ENCODE results near the gene FHOD3. TPM values are rescaled to one million over a fixed set of nuclear protein-coding genes. Genes with fewer than 3 reads are reported as not detected.

FHOD3 gene
- total and polyA plus RNA-seq, 2 experiments from 2014 or later = 2.7 to 8.7 TPM

DNA sequence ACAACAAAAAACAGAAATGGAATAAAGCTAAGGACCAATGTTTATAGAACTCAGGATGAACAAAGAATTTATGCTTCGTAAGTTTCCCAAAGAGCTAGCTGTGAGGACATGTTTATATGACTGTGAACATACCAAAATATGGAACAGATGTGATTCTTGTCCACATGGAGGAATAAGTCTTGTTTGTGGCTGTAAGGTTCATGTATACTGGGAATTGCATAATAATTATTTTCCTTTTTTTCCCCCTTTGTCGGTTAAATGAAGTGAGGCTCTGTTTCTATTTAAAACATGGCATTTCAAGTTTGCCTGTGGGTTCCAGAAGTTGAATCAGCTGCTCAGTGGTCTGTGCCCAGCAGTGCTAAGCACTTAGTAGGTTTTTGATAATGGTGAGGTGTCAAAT is 108.1 kb downstream of the FHOD3 start:
- Histone ChIP-seq H3F3A (replicated peaks; ENCODE audit: low read depth) (no peaks in the 10 kb centered on the region), H3K4me1 (ENCODE audit: insufficient read depth) (peaks cover 4% of the 10 kb centered on the region; the same call in 1 of the 2 replicates), H4K20me1 (replicated peaks; ENCODE audit: insufficient read depth) (no peaks in the 10 kb centered on the region), H2AFZ (no peak overlapping the region), H3K27me3 (ENCODE audit: insufficient read depth) (no peaks in the 10 kb centered on the region), H3K79me2 (replicated peaks; ENCODE audit: insufficient read depth) (no peaks in the 10 kb centered on the region), H3K27ac (ENCODE audit: low read depth) (no peak overlapping the region), H3K9me2 (ENCODE audit: insufficient read depth) (0 out of 2 replicates have a peak, but pooled peaks cover 4% of the 10 kb centered on the region), H3K36me3 (ENCODE audit: insufficient read depth) (no peaks in the 10 kb centered on the region; the same call in 1 of the 2 replicates), H3K4me2 (no peak overlapping the region), H3K4me3 (no peak overlapping the region)
- DNase-seq (ENCODE audit: low spot score) = no peak
- no peak overlapping the region for H3K27ac Mint-ChIP-seq
- no peak for ATAC-seq
- no peaks in the 10 kb centered on the region for H3K27me3 Mint-ChIP-seq (ENCODE audit: insufficient read depth, low read depth, poor library complexity)
- no peaks in the 10 kb centered on the region for H3K36me3 Mint-ChIP-seq (ENCODE audit: low read depth)
- no peak for TF ChIP-seq STAT1 (IDR thresholded peaks at IDR 0.05; ENCODE audit: unreplicated experiment)
- no peak for TF ChIP-seq ZNF331 (CRISPR knock-in tag; IDR thresholded peaks at IDR 0.05; ENCODE audit: low read depth)
- TF ChIP-seq, protein P1, sequence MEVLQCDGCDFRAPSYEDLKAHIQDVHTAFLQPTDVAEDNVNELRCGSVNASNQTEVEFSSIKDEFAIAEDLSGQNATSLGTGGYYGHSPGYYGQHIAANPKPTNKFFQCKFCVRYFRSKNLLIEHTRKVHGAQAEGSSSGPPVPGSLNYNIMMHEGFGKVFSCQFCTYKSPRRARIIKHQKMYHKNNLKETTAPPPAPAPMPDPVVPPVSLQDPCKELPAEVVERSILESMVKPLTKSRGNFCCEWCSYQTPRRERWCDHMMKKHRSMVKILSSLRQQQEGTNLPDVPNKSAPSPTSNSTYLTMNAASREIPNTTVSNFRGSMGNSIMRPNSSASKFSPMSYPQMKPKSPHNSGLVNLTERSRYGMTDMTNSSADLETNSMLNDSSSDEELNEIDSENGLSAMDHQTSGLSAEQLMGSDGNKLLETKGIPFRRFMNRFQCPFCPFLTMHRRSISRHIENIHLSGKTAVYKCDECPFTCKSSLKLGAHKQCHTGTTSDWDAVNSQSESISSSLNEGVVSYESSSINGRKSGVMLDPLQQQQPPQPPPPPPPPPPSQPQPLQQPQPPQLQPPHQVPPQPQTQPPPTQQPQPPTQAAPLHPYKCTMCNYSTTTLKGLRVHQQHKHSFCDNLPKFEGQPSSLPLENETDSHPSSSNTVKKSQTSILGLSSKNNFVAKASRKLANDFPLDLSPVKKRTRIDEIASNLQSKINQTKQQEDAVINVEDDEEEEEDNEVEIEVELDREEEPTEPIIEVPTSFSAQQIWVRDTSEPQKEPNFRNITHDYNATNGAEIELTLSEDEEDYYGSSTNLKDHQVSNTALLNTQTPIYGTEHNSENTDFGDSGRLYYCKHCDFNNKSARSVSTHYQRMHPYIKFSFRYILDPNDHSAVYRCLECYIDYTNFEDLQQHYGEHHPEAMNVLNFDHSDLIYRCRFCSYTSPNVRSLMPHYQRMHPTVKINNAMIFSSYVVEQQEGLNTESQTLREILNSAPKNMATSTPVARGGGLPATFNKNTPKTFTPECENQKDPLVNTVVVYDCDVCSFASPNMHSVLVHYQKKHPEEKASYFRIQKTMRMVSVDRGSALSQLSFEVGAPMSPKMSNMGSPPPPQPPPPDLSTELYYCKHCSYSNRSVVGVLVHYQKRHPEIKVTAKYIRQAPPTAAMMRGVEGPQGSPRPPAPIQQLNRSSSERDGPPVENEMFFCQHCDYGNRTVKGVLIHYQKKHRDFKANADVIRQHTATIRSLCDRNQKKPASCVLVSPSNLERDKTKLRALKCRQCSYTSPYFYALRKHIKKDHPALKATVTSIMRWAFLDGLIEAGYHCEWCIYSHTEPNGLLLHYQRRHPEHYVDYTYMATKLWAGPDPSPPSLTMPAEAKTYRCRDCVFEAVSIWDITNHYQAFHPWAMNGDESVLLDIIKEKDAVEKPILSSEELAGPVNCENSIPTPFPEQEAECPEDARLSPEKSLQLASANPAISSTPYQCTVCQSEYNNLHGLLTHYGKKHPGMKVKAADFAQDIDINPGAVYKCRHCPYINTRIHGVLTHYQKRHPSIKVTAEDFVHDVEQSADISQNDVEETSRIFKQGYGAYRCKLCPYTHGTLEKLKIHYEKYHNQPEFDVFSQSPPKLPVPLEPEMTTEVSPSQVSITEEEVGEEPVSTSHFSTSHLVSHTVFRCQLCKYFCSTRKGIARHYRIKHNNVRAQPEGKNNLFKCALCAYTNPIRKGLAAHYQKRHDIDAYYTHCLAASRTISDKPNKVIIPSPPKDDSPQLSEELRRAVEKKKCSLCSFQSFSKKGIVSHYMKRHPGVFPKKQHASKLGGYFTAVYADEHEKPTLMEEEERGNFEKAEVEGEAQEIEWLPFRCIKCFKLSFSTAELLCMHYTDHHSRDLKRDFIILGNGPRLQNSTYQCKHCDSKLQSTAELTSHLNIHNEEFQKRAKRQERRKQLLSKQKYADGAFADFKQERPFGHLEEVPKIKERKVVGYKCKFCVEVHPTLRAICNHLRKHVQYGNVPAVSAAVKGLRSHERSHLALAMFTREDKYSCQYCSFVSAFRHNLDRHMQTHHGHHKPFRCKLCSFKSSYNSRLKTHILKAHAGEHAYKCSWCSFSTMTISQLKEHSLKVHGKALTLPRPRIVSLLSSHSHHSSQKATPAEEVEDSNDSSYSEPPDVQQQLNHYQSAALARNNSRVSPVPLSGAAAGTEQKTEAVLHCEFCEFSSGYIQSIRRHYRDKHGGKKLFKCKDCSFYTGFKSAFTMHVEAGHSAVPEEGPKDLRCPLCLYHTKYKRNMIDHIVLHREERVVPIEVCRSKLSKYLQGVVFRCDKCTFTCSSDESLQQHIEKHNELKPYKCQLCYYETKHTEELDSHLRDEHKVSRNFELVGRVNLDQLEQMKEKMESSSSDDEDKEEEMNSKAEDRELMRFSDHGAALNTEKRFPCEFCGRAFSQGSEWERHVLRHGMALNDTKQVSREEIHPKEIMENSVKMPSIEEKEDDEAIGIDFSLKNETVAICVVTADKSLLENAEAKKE (CRISPR knock-in tag; IDR thresholded peaks at IDR 0.05) = no peak
- TF ChIP-seq, protein P2, sequence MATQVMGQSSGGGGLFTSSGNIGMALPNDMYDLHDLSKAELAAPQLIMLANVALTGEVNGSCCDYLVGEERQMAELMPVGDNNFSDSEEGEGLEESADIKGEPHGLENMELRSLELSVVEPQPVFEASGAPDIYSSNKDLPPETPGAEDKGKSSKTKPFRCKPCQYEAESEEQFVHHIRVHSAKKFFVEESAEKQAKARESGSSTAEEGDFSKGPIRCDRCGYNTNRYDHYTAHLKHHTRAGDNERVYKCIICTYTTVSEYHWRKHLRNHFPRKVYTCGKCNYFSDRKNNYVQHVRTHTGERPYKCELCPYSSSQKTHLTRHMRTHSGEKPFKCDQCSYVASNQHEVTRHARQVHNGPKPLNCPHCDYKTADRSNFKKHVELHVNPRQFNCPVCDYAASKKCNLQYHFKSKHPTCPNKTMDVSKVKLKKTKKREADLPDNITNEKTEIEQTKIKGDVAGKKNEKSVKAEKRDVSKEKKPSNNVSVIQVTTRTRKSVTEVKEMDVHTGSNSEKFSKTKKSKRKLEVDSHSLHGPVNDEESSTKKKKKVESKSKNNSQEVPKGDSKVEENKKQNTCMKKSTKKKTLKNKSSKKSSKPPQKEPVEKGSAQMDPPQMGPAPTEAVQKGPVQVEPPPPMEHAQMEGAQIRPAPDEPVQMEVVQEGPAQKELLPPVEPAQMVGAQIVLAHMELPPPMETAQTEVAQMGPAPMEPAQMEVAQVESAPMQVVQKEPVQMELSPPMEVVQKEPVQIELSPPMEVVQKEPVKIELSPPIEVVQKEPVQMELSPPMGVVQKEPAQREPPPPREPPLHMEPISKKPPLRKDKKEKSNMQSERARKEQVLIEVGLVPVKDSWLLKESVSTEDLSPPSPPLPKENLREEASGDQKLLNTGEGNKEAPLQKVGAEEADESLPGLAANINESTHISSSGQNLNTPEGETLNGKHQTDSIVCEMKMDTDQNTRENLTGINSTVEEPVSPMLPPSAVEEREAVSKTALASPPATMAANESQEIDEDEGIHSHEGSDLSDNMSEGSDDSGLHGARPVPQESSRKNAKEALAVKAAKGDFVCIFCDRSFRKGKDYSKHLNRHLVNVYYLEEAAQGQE (IDR thresholded peaks at IDR 0.05; ENCODE audit: unreplicated experiment) = no peak
- TF ChIP-seq JUNB (IDR thresholded peaks at IDR 0.05; ENCODE audit: unreplicated experiment) = no peak
- TF ChIP-seq EZH2 (IDR thresholded peaks at IDR 0.05; ENCODE audit: low read depth, unreplicated experiment) = no peak
- TF ChIP-seq POLR2AphosphoS5 (IDR thresholded peaks at IDR 0.05; ENCODE audit: low read depth) = no peak
- TF ChIP-seq, protein P3, sequence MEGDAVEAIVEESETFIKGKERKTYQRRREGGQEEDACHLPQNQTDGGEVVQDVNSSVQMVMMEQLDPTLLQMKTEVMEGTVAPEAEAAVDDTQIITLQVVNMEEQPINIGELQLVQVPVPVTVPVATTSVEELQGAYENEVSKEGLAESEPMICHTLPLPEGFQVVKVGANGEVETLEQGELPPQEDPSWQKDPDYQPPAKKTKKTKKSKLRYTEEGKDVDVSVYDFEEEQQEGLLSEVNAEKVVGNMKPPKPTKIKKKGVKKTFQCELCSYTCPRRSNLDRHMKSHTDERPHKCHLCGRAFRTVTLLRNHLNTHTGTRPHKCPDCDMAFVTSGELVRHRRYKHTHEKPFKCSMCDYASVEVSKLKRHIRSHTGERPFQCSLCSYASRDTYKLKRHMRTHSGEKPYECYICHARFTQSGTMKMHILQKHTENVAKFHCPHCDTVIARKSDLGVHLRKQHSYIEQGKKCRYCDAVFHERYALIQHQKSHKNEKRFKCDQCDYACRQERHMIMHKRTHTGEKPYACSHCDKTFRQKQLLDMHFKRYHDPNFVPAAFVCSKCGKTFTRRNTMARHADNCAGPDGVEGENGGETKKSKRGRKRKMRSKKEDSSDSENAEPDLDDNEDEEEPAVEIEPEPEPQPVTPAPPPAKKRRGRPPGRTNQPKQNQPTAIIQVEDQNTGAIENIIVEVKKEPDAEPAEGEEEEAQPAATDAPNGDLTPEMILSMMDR (conservative IDR thresholded peaks at IDR 0.05; ENCODE audit: low read depth in 2 of 2) = no peak
- no peak for TF ChIP-seq NANOG (IDR thresholded peaks at IDR 0.05; ENCODE audit: borderline replicate concordance)
- no peaks in the 10 kb centered on the region for H3K9me3 Mint-ChIP-seq
- H3K4me3 Mint-ChIP-seq = no peak overlapping the region
- H3K4me1 Mint-ChIP-seq = peaks cover 15% of the 10 kb centered on the region
